Chondrocyte (in vitro differentiated cells): ENCODE data around the gene LTA4H. TPM values are rescaled to one million over a fixed set of nuclear protein-coding genes. Genes with fewer than 3 reads are reported as not detected.

Experiments used
- DNase-seq: peaks from one replicate; pipeline ENCODE4 v3.0.0; 2021; ENCODE audit warnings: mixed read lengths, low spot score
- H3K27ac Mint-ChIP-seq: one replicate; pipeline ENCODE4 v1.8.0; 2021; ENCODE audit warnings: mild to moderate bottlenecking, moderate library complexity, mixed read lengths; ENCODE audit not compliant: unreplicated experiment
- H3K27me3 Mint-ChIP-seq: 2 replicates; pipeline ENCODE4 v1.8.0; 2021; ENCODE audit warnings: low read depth, mixed read lengths
- H3K36me3 Mint-ChIP-seq: 2 replicates; pipeline ENCODE4 v1.8.0; 2021; ENCODE audit warnings: low read depth, mixed read lengths
- H3K4me1 Mint-ChIP-seq: 2 replicates; pipeline ENCODE4 v1.8.0; 2021; ENCODE audit warnings: low read depth, mild to moderate bottlenecking, mixed read lengths
- H3K4me3 Mint-ChIP-seq: one replicate; pipeline ENCODE4 v1.8.0; 2021; ENCODE audit warnings: mild to moderate bottlenecking, moderate library complexity, mixed read lengths; ENCODE audit not compliant: unreplicated experiment
- H3K9me3 Mint-ChIP-seq: 2 replicates; pipeline ENCODE4 v1.8.0; 2021; ENCODE audit warnings: low read depth, mixed read lengths
- total RNA-seq: library from RNA; stranded (reverse); gene quantifications from 3 replicates; pipeline ENCODE4 v1.2.1, GENCODE V29; 2021
- TF ChIP-seq, protein P1 (sequence below): fragments of 200-600 bp; sonication (generic); IDR thresholded peaks from 2 replicates; pipeline ENCODE4 v1.5.0; 2021; ENCODE audit warnings: antibody characterized with exemption, mild to moderate bottlenecking, moderate library complexity

LTA4H gene
- total RNA-seq, 1 donor from 2014 or later = 55.0 TPM

- H3K4me1 Mint-ChIP-seq = peaks cover 10% of the 10 kb centered on the region
- H3K36me3 Mint-ChIP-seq = no peaks in the 10 kb centered on the region
- no peaks in the 10 kb centered on the region for H3K27me3 Mint-ChIP-seq
- TF ChIP-seq, protein P1, sequence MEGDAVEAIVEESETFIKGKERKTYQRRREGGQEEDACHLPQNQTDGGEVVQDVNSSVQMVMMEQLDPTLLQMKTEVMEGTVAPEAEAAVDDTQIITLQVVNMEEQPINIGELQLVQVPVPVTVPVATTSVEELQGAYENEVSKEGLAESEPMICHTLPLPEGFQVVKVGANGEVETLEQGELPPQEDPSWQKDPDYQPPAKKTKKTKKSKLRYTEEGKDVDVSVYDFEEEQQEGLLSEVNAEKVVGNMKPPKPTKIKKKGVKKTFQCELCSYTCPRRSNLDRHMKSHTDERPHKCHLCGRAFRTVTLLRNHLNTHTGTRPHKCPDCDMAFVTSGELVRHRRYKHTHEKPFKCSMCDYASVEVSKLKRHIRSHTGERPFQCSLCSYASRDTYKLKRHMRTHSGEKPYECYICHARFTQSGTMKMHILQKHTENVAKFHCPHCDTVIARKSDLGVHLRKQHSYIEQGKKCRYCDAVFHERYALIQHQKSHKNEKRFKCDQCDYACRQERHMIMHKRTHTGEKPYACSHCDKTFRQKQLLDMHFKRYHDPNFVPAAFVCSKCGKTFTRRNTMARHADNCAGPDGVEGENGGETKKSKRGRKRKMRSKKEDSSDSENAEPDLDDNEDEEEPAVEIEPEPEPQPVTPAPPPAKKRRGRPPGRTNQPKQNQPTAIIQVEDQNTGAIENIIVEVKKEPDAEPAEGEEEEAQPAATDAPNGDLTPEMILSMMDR = no peak
- H3K27ac Mint-ChIP-seq = no peak overlapping the region
- H3K4me3 Mint-ChIP-seq = no peak overlapping the region
- no peak for DNase-seq
- peaks cover 11% of the 10 kb centered on the region for H3K9me3 Mint-ChIP-seq
Observed at GRCh38 chr12:96056646-96057455, 21.5 kb upstream of the LTA4H start.

DNA sequence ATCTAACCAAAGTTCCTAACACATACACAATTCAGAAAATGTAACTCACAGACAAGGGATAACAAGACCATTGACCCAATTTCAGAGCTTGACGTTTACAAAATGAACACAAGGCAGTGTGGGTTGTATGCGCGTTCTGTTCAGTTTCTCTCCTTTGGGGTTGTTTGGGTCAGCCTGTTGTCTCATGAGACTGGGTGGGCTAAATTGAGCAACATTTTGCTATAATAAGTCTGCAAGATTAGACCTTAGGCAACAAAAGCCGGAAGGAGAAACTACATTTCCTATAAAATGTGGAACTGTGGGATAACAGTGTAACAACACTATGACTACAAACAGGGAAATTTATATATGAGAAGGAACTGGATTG, 18.8 kb upstream of the LTA4H start:
- H3K9me3 Mint-ChIP-seq = peaks cover 11% of the 10 kb centered on the region
- no peaks in the 10 kb centered on the region for H3K27me3 Mint-ChIP-seq
- H3K4me3 Mint-ChIP-seq = no peak overlapping the region
- H3K36me3 Mint-ChIP-seq = no peaks in the 10 kb centered on the region
- H3K4me1 Mint-ChIP-seq = peaks cover 13% of the 10 kb centered on the region
- no peak for DNase-seq
- TF ChIP-seq, protein P1 = no peak
- no peak overlapping the region for H3K27ac Mint-ChIP-seq

DNA sequence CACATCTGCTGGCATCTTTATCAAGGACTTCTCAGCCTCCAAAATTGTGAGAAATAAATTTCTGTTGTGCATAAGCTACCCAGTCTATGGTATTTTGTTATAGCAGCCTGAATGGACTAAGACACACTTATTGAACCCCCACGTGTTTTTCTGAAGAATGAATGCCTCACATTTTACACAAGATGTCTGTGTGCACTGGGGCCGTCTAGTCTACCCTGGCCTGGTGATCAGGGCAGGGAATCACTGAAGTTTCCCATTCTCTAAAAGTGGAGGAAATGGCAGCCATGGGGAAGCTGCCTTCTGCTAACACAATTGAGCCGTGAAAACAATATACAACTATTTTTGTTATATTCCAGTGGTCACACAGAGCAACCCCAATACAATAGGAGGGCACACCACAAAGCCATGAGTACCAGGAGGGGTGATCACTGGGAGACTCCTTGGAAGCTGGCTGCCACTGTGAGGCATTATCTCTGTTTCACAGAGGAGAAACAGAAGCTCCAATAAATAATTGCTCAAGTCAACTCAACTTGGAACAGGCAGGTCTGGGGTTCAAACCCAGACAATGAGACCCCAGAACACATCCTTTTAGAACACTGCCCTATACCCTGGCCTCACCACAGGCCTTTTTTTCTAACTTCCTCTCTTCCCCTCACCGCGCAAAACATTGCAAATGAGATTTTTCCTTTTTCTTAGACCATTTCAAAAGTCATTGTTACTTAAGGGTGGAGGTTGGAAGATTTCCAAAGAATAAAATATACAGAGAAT, 18.3 kb upstream of the LTA4H start:
- Mint-ChIP-seq H3K4me1 (peaks cover 18% of the 10 kb centered on the region), H3K9me3 (peaks cover 11% of the 10 kb centered on the region), H3K4me3 (no peak overlapping the region), H3K36me3 (no peaks in the 10 kb centered on the region), H3K27ac (no peak overlapping the region), H3K27me3 (no peaks in the 10 kb centered on the region)
- no peak for DNase-seq
- TF ChIP-seq, protein P1 = no peak

DNA sequence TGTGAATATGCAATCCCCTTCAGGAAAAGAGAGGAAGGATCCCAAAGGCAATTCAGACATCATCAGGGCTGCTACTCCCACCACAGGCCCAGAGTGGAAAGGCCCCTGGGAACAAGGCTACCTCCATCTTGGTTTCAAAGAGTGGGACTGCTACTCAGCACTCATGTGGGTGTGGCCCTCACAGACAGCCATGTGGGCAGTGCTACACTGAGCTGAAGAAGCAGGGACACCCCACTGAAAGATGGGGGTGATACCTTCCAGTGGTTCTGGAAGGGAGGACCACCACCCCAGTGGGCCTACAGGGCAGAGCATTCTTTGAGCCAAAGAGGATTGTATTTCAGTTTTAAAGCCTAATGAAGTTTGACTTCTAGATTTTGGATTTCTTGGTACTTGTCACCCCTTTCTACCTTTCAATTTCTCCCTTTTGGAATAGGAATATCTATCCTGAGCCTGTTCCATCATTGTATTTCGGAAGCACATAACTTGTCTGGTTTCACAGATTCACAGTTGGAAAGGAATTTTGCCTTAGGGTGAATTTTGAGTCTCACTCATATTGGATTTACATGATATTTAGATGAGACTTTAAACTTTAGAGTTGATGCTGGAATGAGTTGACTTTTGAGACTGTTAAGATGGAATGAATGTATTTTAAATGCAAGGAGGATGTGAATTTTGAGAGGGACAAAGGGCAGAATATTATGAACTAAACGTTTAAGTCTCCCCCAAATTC, 16.5 kb upstream of the LTA4H start:
- TF ChIP-seq, protein P1 = no peak
- H3K4me3 Mint-ChIP-seq = no peak overlapping the region
- no peak overlapping the region for H3K27ac Mint-ChIP-seq
- H3K36me3 Mint-ChIP-seq = no peaks in the 10 kb centered on the region
- H3K27me3 Mint-ChIP-seq = no peaks in the 10 kb centered on the region
- peaks cover 7% of the 10 kb centered on the region for H3K9me3 Mint-ChIP-seq
- no peak for DNase-seq
- H3K4me1 Mint-ChIP-seq = peaks cover 35% of the 10 kb centered on the region

DNA sequence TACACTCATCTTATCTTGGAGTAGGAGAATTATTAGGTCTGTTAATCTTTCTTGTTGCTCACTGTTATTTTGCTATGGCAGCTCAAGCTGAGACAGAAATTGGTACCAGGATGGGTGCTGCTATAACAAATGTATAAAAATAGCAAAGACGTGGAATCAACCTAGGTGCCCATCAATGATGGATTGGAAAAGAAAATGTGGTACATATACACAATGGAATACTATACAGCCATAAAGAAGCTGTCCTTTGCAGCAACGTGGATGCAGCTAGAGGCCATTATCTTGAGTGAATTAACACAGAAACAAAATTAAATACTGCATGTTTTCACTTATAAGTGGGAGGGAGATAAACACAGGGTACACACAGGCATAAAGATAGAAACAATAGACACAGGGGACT, 14.8 kb upstream of the LTA4H start:
- Mint-ChIP-seq H3K4me1 (peaks cover 37% of the 10 kb centered on the region), H3K4me3 (no peak overlapping the region), H3K27me3 (no peaks in the 10 kb centered on the region), H3K27ac (no peak overlapping the region), H3K9me3 (no peaks in the 10 kb centered on the region), H3K36me3 (no peaks in the 10 kb centered on the region)
- DNase-seq = no peak
- TF ChIP-seq, protein P1 = no peak
